Ascending aorta (tissue), 2 donors: ENCODE data around the gene ZNF518A. TPM values are rescaled to one million over a fixed set of nuclear protein-coding genes. Genes with fewer than 3 reads are reported as not detected.

ENCODE experiments used
- DNase-seq, 2 donors: peaks; one replicate each; pipeline ENCODE4 v3.0.0-alpha.2; 2019; ENCODE audit warnings: low spot score in 2 of 2
- H3K27ac ChIP-seq, 2 donors: fragments of 200-600 bp; sonication (generic); one replicate each; pipeline ENCODE4 v1.5.1; 2016 to 2017; ENCODE audit warnings: mild to moderate bottlenecking in 1 of 2
- H3K27me3 ChIP-seq: fragments of 200-600 bp; sonication (generic); one replicate; pipeline ENCODE4 v1.5.1; 2017
- H3K36me3 ChIP-seq, 2 donors: fragments of 200-600 bp; sonication (generic); one replicate each; pipeline ENCODE4 v1.5.1; 2016
- H3K4me1 ChIP-seq, 2 donors: fragments of 200-600 bp; sonication (generic); one replicate each; pipeline ENCODE4 v1.5.1; 2016 to 2017; ENCODE audit warnings: mild to moderate bottlenecking in 1 of 2
- H3K4me3 ChIP-seq, 2 donors: fragments of 200-600 bp; sonication (generic); one replicate each; pipeline ENCODE4 v1.5.1; 2016 to 2017; ENCODE audit warnings: mild to moderate bottlenecking in 1 of 2
- H3K9me3 ChIP-seq, 2 donors: fragments of 200-600 bp; sonication (generic); one replicate each; pipeline ENCODE4 v1.5.1; 2016
- intact Hi-C: fragments of 100-400 bp; cut with DNase I; formaldehyde crosslinking; loops from one replicate; pipeline ENCODE4 v1.15.1; 2023
- total RNA-seq: library from RNA; depleted of rRNA; stranded (reverse); fragments of >200 nt; gene quantifications from one replicate; pipeline ENCODE4 v1.1.0, GENCODE V29; 2016
- TF ChIP-seq, protein P1 (sequence below), 3 experiments: fragments of 200-600 bp in 2 of 3; fragments of 450-650 bp in 1 of 3; sonication (generic) in 2 of 3; IDR thresholded peaks; one replicate each; pipeline ENCODE4 v1.5.1; 2016 to 2019; ENCODE audit warnings: antibody characterized with exemption in 3 of 3, mild to moderate bottlenecking in 1 of 3, moderate library complexity in 1 of 3

Gene ZNF518A
- total RNA-seq, 1 donor from 2014 or later = 7.1 TPM

DNA sequence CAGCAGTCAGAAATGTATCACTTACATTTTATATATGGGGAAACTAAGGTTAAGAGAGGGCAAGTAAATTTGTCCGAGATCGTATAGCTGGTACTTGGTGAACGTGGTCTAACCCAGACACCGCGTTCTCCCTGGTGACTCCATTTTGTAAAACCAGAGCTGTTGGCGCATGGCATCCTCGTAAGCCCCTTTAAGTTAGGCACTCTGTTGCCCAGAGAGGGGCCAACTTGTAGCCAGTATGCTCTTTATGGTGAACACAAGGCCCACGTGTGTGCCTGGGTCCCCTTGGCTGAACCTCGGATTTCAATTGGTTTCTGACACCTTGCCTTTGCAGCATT lies 39.7 kb upstream of the ZNF518A start:
- H3K27ac ChIP-seq = peak overlapping the region; percentile 79 to 92
- intact Hi-C loops = loop anchor here (1.0 to 5.0 kb wide), 3 partner anchors 40 to 398 kb away; partner anchors contain the start of genes CCNJ, TCTN3 and ZNF518A
- H3K36me3 ChIP-seq = no peaks in the 10 kb centered on the region
- H3K4me1 ChIP-seq = peaks cover 0 to 3% of the 10 kb centered on the region in 2 donors
- H3K27me3 ChIP-seq = no peaks in the 10 kb centered on the region
- H3K4me3 ChIP-seq = peak overlapping the region; percentile 68 to 88
- TF ChIP-seq, protein P1, sequence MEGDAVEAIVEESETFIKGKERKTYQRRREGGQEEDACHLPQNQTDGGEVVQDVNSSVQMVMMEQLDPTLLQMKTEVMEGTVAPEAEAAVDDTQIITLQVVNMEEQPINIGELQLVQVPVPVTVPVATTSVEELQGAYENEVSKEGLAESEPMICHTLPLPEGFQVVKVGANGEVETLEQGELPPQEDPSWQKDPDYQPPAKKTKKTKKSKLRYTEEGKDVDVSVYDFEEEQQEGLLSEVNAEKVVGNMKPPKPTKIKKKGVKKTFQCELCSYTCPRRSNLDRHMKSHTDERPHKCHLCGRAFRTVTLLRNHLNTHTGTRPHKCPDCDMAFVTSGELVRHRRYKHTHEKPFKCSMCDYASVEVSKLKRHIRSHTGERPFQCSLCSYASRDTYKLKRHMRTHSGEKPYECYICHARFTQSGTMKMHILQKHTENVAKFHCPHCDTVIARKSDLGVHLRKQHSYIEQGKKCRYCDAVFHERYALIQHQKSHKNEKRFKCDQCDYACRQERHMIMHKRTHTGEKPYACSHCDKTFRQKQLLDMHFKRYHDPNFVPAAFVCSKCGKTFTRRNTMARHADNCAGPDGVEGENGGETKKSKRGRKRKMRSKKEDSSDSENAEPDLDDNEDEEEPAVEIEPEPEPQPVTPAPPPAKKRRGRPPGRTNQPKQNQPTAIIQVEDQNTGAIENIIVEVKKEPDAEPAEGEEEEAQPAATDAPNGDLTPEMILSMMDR (IDR thresholded peaks at IDR 0.05) = no peak
- no peak for DNase-seq
- no peaks in the 10 kb centered on the region for H3K9me3 ChIP-seq

DNA sequence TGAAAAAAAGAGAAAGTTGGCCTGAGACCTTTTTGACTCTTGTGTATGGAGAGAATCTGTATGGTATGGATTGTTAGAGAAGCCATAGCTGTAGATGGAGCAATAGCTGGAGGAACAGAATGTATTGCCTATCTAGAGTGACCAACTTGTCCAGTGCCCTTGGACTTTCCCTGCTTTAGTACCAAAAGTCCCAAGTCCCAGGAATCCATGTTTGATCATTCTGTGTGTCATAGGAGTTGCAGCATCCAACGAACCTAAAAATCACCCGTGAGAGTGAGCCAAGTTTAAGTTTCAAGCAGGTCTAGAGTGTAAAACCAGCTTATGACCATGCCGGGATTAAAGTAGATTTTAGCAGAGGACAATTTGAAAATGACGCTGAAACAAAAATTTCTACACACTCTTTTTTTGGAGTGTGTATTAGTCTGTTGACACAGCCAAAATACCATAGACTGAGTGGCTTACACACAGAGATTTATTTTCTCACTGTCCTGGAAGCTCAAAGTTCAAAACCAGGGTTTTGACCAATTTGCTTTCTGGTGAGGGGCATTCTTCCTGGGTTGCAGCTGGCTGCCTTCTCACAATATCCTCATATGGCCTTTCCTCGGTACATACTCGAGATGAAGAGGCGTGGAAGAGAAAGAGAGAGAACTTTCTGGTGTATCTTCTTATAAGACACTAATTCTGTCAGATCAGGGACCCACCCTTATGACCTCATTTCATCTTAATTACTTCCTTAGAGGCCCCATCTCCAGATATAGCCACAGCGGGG lies 36.9 kb upstream of the ZNF518A start:
- peaks cover 0 to 3% of the 10 kb centered on the region in 2 donors for H3K4me1 ChIP-seq
- H3K4me3 ChIP-seq = no peak overlapping the region
- intact Hi-C loops = loop anchor here (5.0 kb wide), 1 partner anchor 401 kb away; the partner anchor contains the start of gene TCTN3
- TF ChIP-seq, protein P1 (IDR thresholded peaks at IDR 0.05) = no peak
- no peaks in the 10 kb centered on the region for H3K36me3 ChIP-seq
- H3K27ac ChIP-seq = no peak overlapping the region
- no peaks in the 10 kb centered on the region for H3K9me3 ChIP-seq
- no peak for DNase-seq
- no peaks in the 10 kb centered on the region for H3K27me3 ChIP-seq

DNA sequence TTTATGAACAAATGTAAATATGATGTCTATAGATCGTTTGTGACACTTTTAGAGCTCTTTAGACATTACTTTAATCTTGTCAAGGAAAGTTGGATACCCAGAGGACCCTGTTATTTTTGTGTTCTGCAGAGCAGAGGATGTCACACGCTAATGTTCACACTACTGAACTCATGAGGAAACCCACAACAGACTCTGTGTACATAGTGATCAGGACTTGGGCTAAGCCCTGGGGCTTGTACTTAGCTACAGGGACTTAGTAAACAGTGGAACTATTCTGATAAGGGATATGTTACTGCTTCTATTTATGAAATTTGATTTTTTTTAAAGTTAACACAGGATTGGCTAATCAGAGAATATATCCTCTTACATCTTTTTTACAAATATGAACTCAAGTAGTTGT lies 36.1 kb upstream of the ZNF518A start:
- intact Hi-C loops = loop anchor here (5.0 kb wide), 1 partner anchor 402 kb away; the partner anchor contains the start of gene TCTN3
- DNase-seq = no peak
- no peak overlapping the region for H3K4me3 ChIP-seq
- no peaks in the 10 kb centered on the region for H3K9me3 ChIP-seq
- no peak overlapping the region for H3K27ac ChIP-seq
- H3K27me3 ChIP-seq = no peaks in the 10 kb centered on the region
- TF ChIP-seq, protein P1 (IDR thresholded peaks at IDR 0.05) = no peak
- H3K36me3 ChIP-seq = no peaks in the 10 kb centered on the region
- H3K4me1 ChIP-seq = peaks cover 0 to 3% of the 10 kb centered on the region in 2 donors

DNA sequence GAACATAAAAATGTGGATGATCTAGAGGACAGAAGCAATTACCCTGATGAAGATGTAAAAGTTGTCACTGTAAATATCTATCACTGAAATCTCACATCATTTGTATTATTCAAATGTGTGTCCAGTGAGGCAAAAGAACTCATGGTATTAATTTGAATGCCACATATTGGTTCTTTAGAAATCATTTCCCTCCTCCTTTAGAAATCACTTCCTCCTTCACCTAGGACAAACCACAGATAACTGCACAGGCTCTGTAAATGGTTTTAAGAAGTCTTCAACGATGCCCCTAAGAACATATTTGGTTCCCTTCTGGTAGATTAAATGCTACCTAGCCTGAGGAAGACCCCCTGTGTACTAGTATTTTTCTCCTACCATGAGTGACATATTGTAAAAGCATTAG lies 33.1 kb upstream of the ZNF518A start:
- no peaks in the 10 kb centered on the region for H3K9me3 ChIP-seq
- DNase-seq = no peak

DNA sequence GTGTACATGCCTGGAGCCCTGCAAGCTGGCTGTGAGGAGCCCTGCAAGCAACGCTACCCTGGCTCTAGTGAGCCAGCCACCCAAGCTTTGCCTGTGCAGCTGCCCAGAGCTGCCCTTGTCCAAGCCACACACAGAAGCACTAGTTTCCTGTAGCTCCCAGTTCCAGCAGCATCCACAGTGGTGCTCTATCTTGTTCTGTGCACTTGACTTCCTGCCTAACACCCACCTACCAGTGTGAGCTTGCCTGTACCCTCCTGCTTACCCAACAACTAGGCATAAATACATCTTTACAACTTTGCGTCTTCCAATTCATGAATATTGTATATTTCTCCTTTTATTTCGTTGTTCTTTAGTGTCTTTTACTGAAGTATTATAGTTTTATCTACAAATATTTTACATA lies 32.2 kb upstream of the ZNF518A start:
- no peaks in the 10 kb centered on the region for H3K27me3 ChIP-seq
- intact Hi-C loops = no loop called here
- H3K36me3 ChIP-seq = no peaks in the 10 kb centered on the region
- H3K27ac ChIP-seq = no peak overlapping the region
- no peak for DNase-seq
- H3K4me1 ChIP-seq = no peaks in the 10 kb centered on the region
- H3K9me3 ChIP-seq = no peaks in the 10 kb centered on the region
- H3K4me3 ChIP-seq = no peak overlapping the region
- TF ChIP-seq, protein P1 (IDR thresholded peaks at IDR 0.05) = no peak

More for the DNA sequence above, 33.1 kb upstream of the ZNF518A start:
- Histone ChIP-seq H3K4me1 (no peaks in the 10 kb centered on the region), H3K27ac (no peak overlapping the region), H3K4me3 (no peak overlapping the region), H3K36me3 (no peaks in the 10 kb centered on the region), H3K27me3 (no peaks in the 10 kb centered on the region)
- TF ChIP-seq, protein P1 (IDR thresholded peaks at IDR 0.05) = no peak
- intact Hi-C loops = no loop called here
